ENCODE measurements around the gene SNX9.
"Not testable (repeated sequence)": the region's sequence is repeated elsewhere in the genome, so short reads cannot be mapped to it uniquely, and the experiment has no call there.

The SNX9 gene

GRCh38 chr6:157823001-157823527 lies at the start of gene SNX9:
Gene SNX9 (plus strand): TSS chr6:157823246. CDS start chr6:157823435, 189 bp downstream.
- peak; percentile 69 for DNase-seq

- no peak for DNase-seq
Observed at GRCh38 chr6:157773248-157773773, 49.7 kb upstream of the SNX9 start.

GRCh38 chr6:157774153-157775135 lies 48.6 kb upstream of the SNX9 start:
- DNase-seq: peak; percentile 40

- no peak for DNase-seq
Observed at GRCh38 chr6:157775376-157775775, 47.7 kb upstream of the SNX9 start.

- no peak for DNase-seq
Observed at GRCh38 chr6:157777344-157777743, 45.7 kb upstream of the SNX9 start.

- DNase-seq: no peak
Observed at GRCh38 chr6:157778719-157779118, 44.3 kb upstream of the SNX9 start.

GRCh38 chr6:157779705-157780604 lies 43.1 kb upstream of the SNX9 start:
- DNase-seq: no peak

GRCh38 chr6:157785636-157786035 lies 37.4 kb upstream of the SNX9 start:
- DNase-seq: no peak

- no peak for DNase-seq
Observed at GRCh38 chr6:157786221-157786620, 36.8 kb upstream of the SNX9 start.

GRCh38 chr6:157787080-157787479 lies 36.0 kb upstream of the SNX9 start:
- no peak for DNase-seq

GRCh38 chr6:157788180-157788579 lies 34.9 kb upstream of the SNX9 start:
- no peak for DNase-seq

- no peak for DNase-seq
Observed at GRCh38 chr6:157789297-157789696, 33.7 kb upstream of the SNX9 start.

GRCh38 chr6:157789861-157790260 lies 33.2 kb upstream of the SNX9 start:
- DNase-seq: no peak

- DNase-seq: no peak
Observed at GRCh38 chr6:157790548-157791160, 32.4 kb upstream of the SNX9 start.

- DNase-seq: no peak
Observed at GRCh38 chr6:157791450-157791849, 31.6 kb upstream of the SNX9 start.

- DNase-seq: no peak
Observed at GRCh38 chr6:157792671-157793070, 30.4 kb upstream of the SNX9 start.

GRCh38 chr6:157794012-157794411 lies 29.0 kb upstream of the SNX9 start:
- not testable (repeated sequence) for DNase-seq

- DNase-seq: no peak
Observed at GRCh38 chr6:157795841-157796240, 27.2 kb upstream of the SNX9 start.

- DNase-seq: no peak
Observed at GRCh38 chr6:157798851-157799250, 24.2 kb upstream of the SNX9 start.

- not testable (repeated sequence) for DNase-seq
Observed at GRCh38 chr6:157799561-157799960, 23.5 kb upstream of the SNX9 start.

GRCh38 chr6:157800420-157801237 lies 22.4 kb upstream of the SNX9 start:
- no peak for DNase-seq

Measured in 8988T (cell line).